ENCODE results near the gene PRMT7. TPM values are rescaled to one million over a fixed set of nuclear protein-coding genes. Genes with fewer than 3 reads are reported as not detected.

PRMT7 gene
- total and polyA plus RNA-seq, 2 donors (not counting 1 experiment from before 2014, with no cell fraction given), result 76.9 to 80.4 TPM

DNA sequence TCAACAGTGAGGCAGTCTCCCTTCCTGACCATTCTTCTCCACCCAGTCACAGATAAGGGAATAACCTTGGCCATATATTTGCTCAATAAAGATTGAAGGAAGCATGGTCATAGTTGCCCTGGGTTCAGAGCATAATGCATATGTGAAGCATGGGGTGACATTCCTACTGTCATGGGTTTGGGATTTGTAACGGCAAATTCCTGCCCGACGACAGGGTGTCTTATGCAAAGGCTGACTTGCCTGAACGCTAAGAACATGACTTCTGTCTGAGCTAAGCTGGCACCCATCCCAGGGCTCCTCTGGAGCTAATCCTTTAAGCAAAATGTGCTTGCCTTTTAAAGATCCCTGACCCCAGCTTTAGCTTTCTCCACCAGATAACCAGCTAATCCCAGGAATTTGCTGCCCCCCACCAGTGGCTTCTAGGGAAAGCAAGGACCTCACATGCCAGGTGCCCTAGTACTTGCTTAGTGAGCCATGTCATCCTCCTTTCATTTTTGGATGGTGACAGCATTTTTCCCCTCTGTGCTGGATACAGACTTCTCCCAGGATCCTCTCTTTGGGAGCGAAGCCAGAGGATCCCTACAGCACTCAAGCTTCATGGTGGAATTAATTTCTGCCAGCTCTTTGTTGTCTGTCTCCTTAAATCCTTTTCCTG lies 11.8 kb upstream of the PRMT7 start:
- ChIA-PET POLR2A (interaction anchor here (0.6 kb wide), 1 partner anchor 451 kb away, joined by 4 read pairs; no protein-coding TSS in a partner anchor), CTCF (interaction anchor here (1.3 to 2.4 kb wide), 4 partner anchors 9 to 37 kb away, joined by 4 to 11 read pairs (median 6); partner anchors contain the start of gene SLC7A6)
- Histone ChIP-seq H3K9ac (ENCODE audit: low read length) (no peak overlapping the region), H3K4me1 (ENCODE audit: control insufficient read depth in 2 of 2, insufficient read depth in 2 of 2, low read length in 2 of 2) (no peaks in the 10 kb centered on the region), H4K20me1 (ENCODE audit: control insufficient read depth, insufficient read depth, low read length, poor library complexity, severe bottlenecking) (peaks cover 23% of the 10 kb centered on the region), H3K9me3 (ENCODE audit: control extremely low read depth in 1 of 3, control insufficient read depth in 2 of 3, insufficient read depth in 1 of 3, low read length in 2 of 3) (no peaks in the 10 kb centered on the region), H3K27me3 (replicated peaks in 1 of 4; ENCODE audit: control extremely low read depth in 1 of 4, control insufficient read depth in 3 of 4, insufficient read depth in 4 of 4, low read length in 3 of 4) (no peaks in the 10 kb centered on the region), H3K4me2 (replicated peaks; ENCODE audit: low read depth, low read length, poor library complexity, severe bottlenecking) (no peak overlapping the region), H3K36me3 (replicated peaks in 1 of 2; ENCODE audit: control extremely low read depth in 1 of 2, control insufficient read depth in 1 of 2, extremely low read depth in 1 of 2, insufficient read depth in 2 of 2, low read length in 1 of 2) (peaks cover 0 to 96% of the 10 kb centered on the region in 2 experiments), H3K4me3 (ENCODE audit: control extremely low read depth in 1 of 5, extremely low read depth in 1 of 5, insufficient read depth in 1 of 5, low read depth in 2 of 5, low read length in 4 of 5) (no peak overlapping the region), H3K79me2 (ENCODE audit: control insufficient read depth, insufficient read depth, low read length) (peaks cover 14% of the 10 kb centered on the region), H2AFZ (ENCODE audit: insufficient read depth, low read depth, low read length, poor library complexity, severe bottlenecking) (no peak overlapping the region), H3K27ac (ENCODE audit: low read length in 2 of 2) (no peak overlapping the region)
- TF ChIP-seq EZH2 (IDR thresholded peaks at IDR 0.05; ENCODE audit: borderline replicate concordance, insufficient read depth, low read depth, low read length, poor library complexity, severe bottlenecking), result no peak
- TF ChIP-seq, protein P1, sequence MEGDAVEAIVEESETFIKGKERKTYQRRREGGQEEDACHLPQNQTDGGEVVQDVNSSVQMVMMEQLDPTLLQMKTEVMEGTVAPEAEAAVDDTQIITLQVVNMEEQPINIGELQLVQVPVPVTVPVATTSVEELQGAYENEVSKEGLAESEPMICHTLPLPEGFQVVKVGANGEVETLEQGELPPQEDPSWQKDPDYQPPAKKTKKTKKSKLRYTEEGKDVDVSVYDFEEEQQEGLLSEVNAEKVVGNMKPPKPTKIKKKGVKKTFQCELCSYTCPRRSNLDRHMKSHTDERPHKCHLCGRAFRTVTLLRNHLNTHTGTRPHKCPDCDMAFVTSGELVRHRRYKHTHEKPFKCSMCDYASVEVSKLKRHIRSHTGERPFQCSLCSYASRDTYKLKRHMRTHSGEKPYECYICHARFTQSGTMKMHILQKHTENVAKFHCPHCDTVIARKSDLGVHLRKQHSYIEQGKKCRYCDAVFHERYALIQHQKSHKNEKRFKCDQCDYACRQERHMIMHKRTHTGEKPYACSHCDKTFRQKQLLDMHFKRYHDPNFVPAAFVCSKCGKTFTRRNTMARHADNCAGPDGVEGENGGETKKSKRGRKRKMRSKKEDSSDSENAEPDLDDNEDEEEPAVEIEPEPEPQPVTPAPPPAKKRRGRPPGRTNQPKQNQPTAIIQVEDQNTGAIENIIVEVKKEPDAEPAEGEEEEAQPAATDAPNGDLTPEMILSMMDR (IDR thresholded peaks at IDR 0.05), result no peak
- intact Hi-C loops (cut with micrococcal nuclease), result no loop called here
- no peak for ATAC-seq (ENCODE audit: low read depth)
- H3K27ac Mint-ChIP-seq, result no peak overlapping the region
- no peak for DNase-seq
- no peaks in the 10 kb centered on the region for H3K27me3 Mint-ChIP-seq
- H3K9me3 Mint-ChIP-seq (ENCODE audit: insufficient read depth), result no peaks in the 10 kb centered on the region
- H3K4me3 Mint-ChIP-seq, result no peak overlapping the region
- no peaks in the 10 kb centered on the region for H3K4me1 Mint-ChIP-seq
- 98% methylated on average over 4 of the region's 5 CpGs for WGBS (ENCODE audit: insufficient coverage)
